HCT116 (cell line): ENCODE data around the gene UROD. TPM values are rescaled to one million over a fixed set of nuclear protein-coding genes. Genes with fewer than 3 reads are reported as not detected.

Experiments
- ATAC-seq: fragments of 200-7000 bp; cut with Tn5 transposase; 2 replicates; pipeline ENCODE4 v1.9.1; 2020; ENCODE audit warnings: mild to moderate bottlenecking, moderate library complexity
- BruUV-seq: library from RNA; stranded (reverse); fragments of 400-500 nt; replicated peaks from 2 replicates; lab custom pipeline; 2021; lab: Mats Ljungman, UMichigan
- CTCF ChIA-PET: fragments of 300-600 bp; sonication (Branson Sonifier 250); formaldehyde crosslinking; loops from one replicate; lab custom pipeline; 2021; ENCODE audit warnings: antibody characterized with exemption; lab: Charles Lee
- POLR2A ChIA-PET: fragments of 300-600, 350-600 bp; sonication (Branson Sonifier 250); formaldehyde crosslinking; loops from one replicate; lab custom pipeline; 2021; ENCODE audit warnings: antibody characterized with exemption; lab: Charles Lee
- RAD21 ChIA-PET, 2 experiments: fragments of 300-600 bp; sonication (Branson Sonifier 250); formaldehyde crosslinking; loops; one replicate each; lab custom pipeline; 2023; ENCODE audit warnings: low total read pairs in 2 of 2; ENCODE audit not compliant: uncharacterized antibody in 2 of 2, unreplicated experiment in 2 of 2, low non-redundant PET in 1 of 2; lab: Charles Lee
- DNase-seq: peaks from one replicate; pipeline ENCODE4 v3.0.0-alpha.2; 2010; ENCODE audit warnings: low read depth, low spot score
- H2AFZ ChIP-seq: fragments of 200-600 bp; shearing (Covaris generic), sonication (generic); 2 replicates; pipeline ENCODE4 v1.6.1; 2017; ENCODE audit warnings: low read depth, mixed run types, mixed read lengths, antibody characterized with exemption, low read length; ENCODE audit not compliant: poor library complexity, severe bottlenecking
- H3K27ac ChIP-seq: 2 replicates; pipeline ENCODE4 v1.5.1; 2012; ENCODE audit warnings: low read depth, low read length
- H3K27me3 ChIP-seq: fragments of 200-600 bp; sonication (generic); 2 replicates; pipeline ENCODE4 v1.6.1; 2016; ENCODE audit warnings: mixed run types, low read length, mixed read lengths; ENCODE audit not compliant: insufficient read depth
- H3K36me3 ChIP-seq, 2 experiments: fragments of 200-500 bp in 1 of 2; fragments of 200-600 bp in 1 of 2; sonication (Bioruptor generic) in 1 of 2; sonication (generic) in 1 of 2; 2 replicates each; pipeline versions ENCODE4 v1.5.1 to v1.6.1; 2014 to 2016; ENCODE audit warnings: low read length in 2 of 2, inconsistent platforms in 1 of 2, mixed read lengths in 1 of 2, mixed run types in 1 of 2; ENCODE audit not compliant: insufficient read depth in 2 of 2, control insufficient read depth in 1 of 2
- H3K4me1 ChIP-seq, 2 experiments: fragments of 200-600 bp in 1 of 2; sonication (generic) in 1 of 2; 2 replicates each; pipeline versions ENCODE4 v1.5.1 to v1.6.1; 2012 to 2017; ENCODE audit warnings: low read length in 2 of 2, inconsistent platforms in 1 of 2, mild to moderate bottlenecking in 1 of 2, mixed read lengths in 1 of 2, mixed run types in 1 of 2, moderate library complexity in 1 of 2; ENCODE audit not compliant: insufficient read depth in 2 of 2, control insufficient read depth in 1 of 2
- H3K4me2 ChIP-seq: fragments of 200-600 bp; sonication (generic); 2 replicates; pipeline ENCODE4 v1.6.1; 2017; ENCODE audit warnings: mixed run types, low read length, mixed read lengths
- H3K4me3 ChIP-seq, 2 experiments: fragments of 200-600 bp in 1 of 2; sonication (generic) in 1 of 2; replicated peaks in 1 of 2; 2 replicates each; pipeline ENCODE4 v1.5.1; 2011 to 2016; ENCODE audit warnings: low read length in 2 of 2, control low read depth in 1 of 2, low read depth in 1 of 2, mild to moderate bottlenecking in 1 of 2, mixed read lengths in 1 of 2, mixed run types in 1 of 2
- H3K79me2 ChIP-seq: fragments of 200-600 bp; sonication (generic); 2 replicates; pipeline ENCODE4 v1.6.1; 2017; ENCODE audit warnings: mild to moderate bottlenecking, mixed run types, low read length, moderate library complexity, mixed read lengths; ENCODE audit not compliant: insufficient read depth
- H3K9ac ChIP-seq: fragments of 200-600 bp; sonication (generic); 2 replicates; pipeline ENCODE4 v1.6.1; 2016; ENCODE audit warnings: low read length, mixed read lengths
- H3K9me2 ChIP-seq: fragments of 200-600 bp; sonication (generic), shearing (Covaris generic); 2 replicates; pipeline ENCODE4 v1.6.1; 2017; ENCODE audit warnings: mixed run types, mild to moderate bottlenecking, moderate library complexity; ENCODE audit not compliant: insufficient read depth
- H3K9me3 ChIP-seq, 2 experiments: fragments of 200-500 bp in 1 of 2; fragments of 200-600 bp in 1 of 2; sonication (Bioruptor generic) in 1 of 2; sonication (generic) in 1 of 2; 2 replicates each; pipeline ENCODE4 v1.6.1; 2014 to 2017; ENCODE audit warnings: low read length in 2 of 2, mixed read lengths in 2 of 2, inconsistent platforms in 1 of 2, low read depth in 1 of 2, mild to moderate bottlenecking in 1 of 2, mixed run types in 1 of 2, moderate library complexity in 1 of 2; ENCODE audit not compliant: control insufficient read depth in 1 of 2, insufficient read depth in 1 of 2
- H4K20me1 ChIP-seq: fragments of 200-600 bp; sonication (generic), shearing (Covaris generic); 2 replicates; pipeline ENCODE4 v1.6.1; 2017; ENCODE audit warnings: mixed run types, mild to moderate bottlenecking, moderate library complexity; ENCODE audit not compliant: insufficient read depth
- CEBPB ChIP-seq: IDR thresholded peaks from 2 replicates; pipeline ENCODE4 v1.6.1; 2012; ENCODE audit warnings: low read depth
- CTCF ChIP-seq, 3 experiments: fragments of 200-600 bp in 1 of 3; sonication (generic) in 1 of 3; IDR thresholded peaks in 2 of 3; conservative IDR thresholded peaks in 1 of 3; 2 replicates each; pipeline ENCODE4 v1.5.1; 2012 to 2017; ENCODE audit warnings: low read depth in 2 of 3, low read length in 2 of 3, antibody characterized with exemption in 1 of 3, borderline replicate concordance in 1 of 3, control low read depth in 1 of 3, mild to moderate bottlenecking in 1 of 3, mixed read lengths in 1 of 3, mixed run types in 1 of 3, moderate library complexity in 1 of 3; ENCODE audit not compliant: insufficient read depth in 1 of 3
- EZH2phosphoT487 ChIP-seq: fragments of 200-600 bp; IDR thresholded peaks from 2 replicates; pipeline ENCODE4 v1.6.1; 2018; ENCODE audit warnings: antibody characterized with exemption, borderline replicate concordance
- JUND ChIP-seq: IDR thresholded peaks from 2 replicates; pipeline ENCODE4 v1.6.1; 2012
- MAX ChIP-seq: IDR thresholded peaks from 2 replicates; pipeline ENCODE4 v1.6.1; 2012
- POLR2AphosphoS5 ChIP-seq: IDR thresholded peaks from 2 replicates; pipeline ENCODE4 v1.6.1; 2011; ENCODE audit warnings: mild to moderate bottlenecking, low read depth, low read length, moderate library complexity
- RAD21 ChIP-seq: IDR thresholded peaks from 2 replicates; pipeline ENCODE4 v1.6.1; 2012; ENCODE audit warnings: low read depth, mild to moderate bottlenecking
- REST ChIP-seq: IDR thresholded peaks from 2 replicates; pipeline ENCODE4 v1.6.1; 2012; ENCODE audit warnings: low read depth
- SIN3A ChIP-seq: IDR thresholded peaks from 2 replicates; pipeline ENCODE4 v1.6.1; 2012; ENCODE audit warnings: low read depth
- SP1 ChIP-seq: IDR thresholded peaks from 2 replicates; pipeline ENCODE4 v1.6.1; 2012; ENCODE audit warnings: low read depth
- SRF ChIP-seq: IDR thresholded peaks from 2 replicates; pipeline ENCODE4 v1.6.1; 2012; ENCODE audit warnings: low read depth
- TCF7L2 ChIP-seq: IDR thresholded peaks from 2 replicates; pipeline ENCODE4 v1.7.0; 2011; ENCODE audit warnings: borderline replicate concordance, inconsistent platforms; ENCODE audit not compliant: insufficient read depth, insufficient read length; ENCODE audit errors: extremely low read depth
- ZFX ChIP-seq: fragments of 450-650 bp; IDR thresholded peaks from 2 replicates; pipeline ENCODE4 v1.6.1; 2017
- ZNF274 ChIP-seq: fragments of 200-500 bp; sonication (Bioruptor generic); IDR thresholded peaks from 2 replicates; pipeline ENCODE4 v1.6.1; 2014; ENCODE audit warnings: mild to moderate bottlenecking, low read depth, low read length, inconsistent platforms
- intact Hi-C: fragments of 100-400 bp; cut with micrococcal nuclease; formaldehyde crosslinking; loops from 2 replicates; pipeline ENCODE4 v1.10.0; 2022
- total RNA-seq: library from RNA; stranded (reverse); gene quantifications from one replicate; pipeline ENCODE4 v1.2.1, GENCODE V29; 2021; ENCODE audit not compliant: unreplicated experiment

Gene UROD
- total RNA-seq, 1 experiment from 2014 or later = 73.7 TPM

GRCh38 chr1:44999232-44999631 lies 12.8 kb upstream of the UROD start:
- Histone ChIP-seq H3K79me2 (no peaks in the 10 kb centered on the region), H2AFZ (no peak overlapping the region), H3K9me2 (no peaks in the 10 kb centered on the region), H4K20me1 (no peaks in the 10 kb centered on the region), H3K27me3 (no peaks in the 10 kb centered on the region), H3K9me3 (no peaks in the 10 kb centered on the region), H3K9ac (no peak overlapping the region), H3K4me3 (no peak overlapping the region), H3K4me2 (no peak overlapping the region), H3K27ac (no peak overlapping the region), H3K36me3 (peaks cover 0 to 6% of the 10 kb centered on the region in 2 experiments; a peak in 1 of 4 replicates), H3K4me1 (no peaks in the 10 kb centered on the region)
- ATAC-seq (no peak), DNase-seq (no peak)
- no TSS peak for BruUV-seq
- TF ChIP-seq SIN3A (no peak), REST (no peak), SP1 (no peak), MAX (no peak), TCF7L2 (no peak), RAD21 (no peak), ZNF274 (no peak), CTCF (IDR thresholded peaks at IDR 0.05 in 2 of 3, conservative IDR thresholded peaks at IDR 0.05 in 1 of 3; ENCODE audit: borderline replicate concordance in 1 of 3, insufficient read depth in 1 of 3, low read depth in 2 of 3, low read length in 2 of 3) (no peak), JUND (no peak), POLR2AphosphoS5 (no peak), ZFX (no peak), EZH2phosphoT487 (no peak), SRF (no peak), CEBPB (no peak)
- intact Hi-C loops = no loop called here
- ChIA-PET RAD21 (no interaction called here), POLR2A (no interaction called here), CTCF (no interaction called here)
